ENCODE results near the gene FBF1. TPM values are rescaled to one million over a fixed set of nuclear protein-coding genes. Genes with fewer than 3 reads are reported as not detected.
"Not testable (repeated sequence)": the region's sequence is repeated elsewhere in the genome, so short reads cannot be mapped to it uniquely, and the experiment has no call there.

The FBF1 gene
- total RNA-seq, 3 donors from 2014 or later = 5.2 to 13.6 (median 5.5) TPM

DNA sequence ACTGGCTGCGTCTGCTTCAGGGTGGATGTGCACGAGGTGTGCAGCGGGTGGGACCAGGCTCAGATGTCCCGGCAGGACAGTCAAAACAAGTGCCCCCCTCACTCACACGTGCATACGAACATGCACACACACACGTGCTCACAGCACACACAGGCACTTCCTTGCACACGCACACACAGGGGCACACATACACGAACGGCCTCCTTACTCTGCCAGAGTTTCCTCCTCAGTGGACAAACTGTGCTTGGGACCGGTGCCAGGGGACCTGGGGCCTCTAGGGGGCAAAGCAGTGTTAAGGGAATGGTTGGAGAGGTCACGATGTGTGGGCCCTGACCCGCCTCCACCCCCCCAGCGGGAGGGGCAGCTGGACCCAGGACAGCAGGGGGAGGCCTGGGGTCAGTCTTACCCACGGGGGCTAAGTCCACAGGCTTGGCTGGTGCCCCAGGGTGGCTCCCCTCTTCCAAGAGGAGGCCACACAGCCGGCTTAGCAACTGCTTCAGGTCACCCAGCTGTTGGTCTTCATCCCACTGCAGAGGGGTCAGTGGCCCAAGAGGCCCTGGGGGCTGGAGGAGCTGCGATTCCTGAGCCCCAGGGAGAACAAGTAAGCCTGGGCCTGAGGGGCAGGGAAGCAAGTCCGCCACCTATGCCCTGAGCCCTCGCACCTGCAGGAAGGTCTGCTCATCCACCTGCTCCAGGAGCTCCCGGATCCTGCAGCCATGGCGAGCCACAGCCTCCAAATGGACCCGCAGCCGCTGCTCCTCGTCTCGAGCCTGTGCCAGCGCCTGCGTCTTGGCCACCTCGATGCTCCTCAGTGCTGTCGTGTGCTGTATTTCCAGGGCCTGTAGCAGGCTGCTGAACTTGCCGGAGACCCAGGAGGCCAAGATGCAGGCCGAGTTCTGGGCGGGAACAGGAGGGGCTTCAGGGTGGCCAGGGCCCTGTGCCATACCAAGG, 49.0 kb downstream of the FBF1 start:
- Histone ChIP-seq H3K9me3 (no peaks in the 10 kb centered on the region), H3K4me1 (ENCODE audit: low read depth) (peaks cover 15% of the 10 kb centered on the region), H3K4me3 (no peak overlapping the region), H3K36me3 (ENCODE audit: low read depth) (no peaks in the 10 kb centered on the region)
- DNase-seq (no peak), ATAC-seq (no peak)
- TF ChIP-seq, protein P1, sequence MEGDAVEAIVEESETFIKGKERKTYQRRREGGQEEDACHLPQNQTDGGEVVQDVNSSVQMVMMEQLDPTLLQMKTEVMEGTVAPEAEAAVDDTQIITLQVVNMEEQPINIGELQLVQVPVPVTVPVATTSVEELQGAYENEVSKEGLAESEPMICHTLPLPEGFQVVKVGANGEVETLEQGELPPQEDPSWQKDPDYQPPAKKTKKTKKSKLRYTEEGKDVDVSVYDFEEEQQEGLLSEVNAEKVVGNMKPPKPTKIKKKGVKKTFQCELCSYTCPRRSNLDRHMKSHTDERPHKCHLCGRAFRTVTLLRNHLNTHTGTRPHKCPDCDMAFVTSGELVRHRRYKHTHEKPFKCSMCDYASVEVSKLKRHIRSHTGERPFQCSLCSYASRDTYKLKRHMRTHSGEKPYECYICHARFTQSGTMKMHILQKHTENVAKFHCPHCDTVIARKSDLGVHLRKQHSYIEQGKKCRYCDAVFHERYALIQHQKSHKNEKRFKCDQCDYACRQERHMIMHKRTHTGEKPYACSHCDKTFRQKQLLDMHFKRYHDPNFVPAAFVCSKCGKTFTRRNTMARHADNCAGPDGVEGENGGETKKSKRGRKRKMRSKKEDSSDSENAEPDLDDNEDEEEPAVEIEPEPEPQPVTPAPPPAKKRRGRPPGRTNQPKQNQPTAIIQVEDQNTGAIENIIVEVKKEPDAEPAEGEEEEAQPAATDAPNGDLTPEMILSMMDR (IDR thresholded peaks at IDR 0.05) = no peak
- intact Hi-C loops (cut with DNase I, micrococcal nuclease) = no loop called here

DNA sequence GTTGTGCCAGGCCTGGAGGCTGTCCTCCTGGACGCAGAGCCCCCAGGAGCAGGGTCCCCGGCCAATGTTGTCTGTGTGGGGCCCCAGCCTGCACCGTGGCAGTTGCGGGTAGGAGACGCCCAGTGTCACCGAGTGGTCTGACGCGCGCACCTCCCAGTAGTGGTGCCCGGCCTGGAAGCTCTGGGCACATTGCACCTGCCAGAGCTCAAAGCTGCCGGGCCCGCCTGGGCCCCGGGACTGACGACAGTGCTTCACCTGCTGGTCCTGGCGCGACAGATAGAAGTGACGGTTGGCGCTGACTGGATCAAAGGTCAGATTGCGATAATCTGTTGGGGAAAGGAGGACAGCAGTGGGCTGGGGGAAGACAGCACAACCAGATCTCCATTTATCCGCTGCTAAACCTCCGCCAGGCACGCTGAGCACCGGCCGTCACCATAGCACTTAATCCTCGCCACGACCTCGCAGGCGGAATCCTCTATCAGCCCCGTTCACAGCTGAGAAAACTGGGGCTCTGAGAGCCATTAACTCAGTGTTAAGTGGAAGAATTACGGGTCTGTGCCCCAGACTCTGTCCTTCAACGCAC, 49.7 kb downstream of the FBF1 start:
- no peak overlapping the region for H3K4me3 ChIP-seq
- no peak for DNase-seq
- no peak for ATAC-seq
- intact Hi-C loops (cut with DNase I, micrococcal nuclease) = no loop called here
- no peaks in the 10 kb centered on the region for H3K9me3 ChIP-seq
- TF ChIP-seq, protein P1 (IDR thresholded peaks at IDR 0.05) = no peak
- H3K4me1 ChIP-seq (ENCODE audit: low read depth) = peaks cover 15% of the 10 kb centered on the region
- no peaks in the 10 kb centered on the region for H3K36me3 ChIP-seq (ENCODE audit: low read depth)

DNA sequence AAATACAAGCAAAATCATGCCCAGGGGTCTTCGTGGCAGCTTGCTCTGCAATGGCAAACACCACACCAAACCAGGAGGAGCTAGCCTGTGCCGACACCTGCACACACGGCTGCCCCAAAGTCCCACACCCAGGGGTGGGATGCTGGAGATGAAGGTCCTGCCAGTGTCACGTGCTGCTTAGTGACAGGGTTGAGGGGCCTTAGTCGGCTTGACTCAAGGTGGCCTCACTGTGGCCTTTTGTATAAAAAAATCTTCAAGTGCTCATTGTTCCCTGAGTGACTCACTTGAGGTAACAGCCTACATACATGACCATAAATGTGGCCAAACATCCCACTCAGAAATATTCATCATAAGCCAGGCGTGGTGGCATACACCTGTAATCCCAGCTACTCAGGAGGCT, 51.4 kb downstream of the FBF1 start:
- ATAC-seq (peak; percentile 27), DNase-seq (no peak)
- no peaks in the 10 kb centered on the region for H3K36me3 ChIP-seq (ENCODE audit: low read depth)
- no peaks in the 10 kb centered on the region for H3K9me3 ChIP-seq
- no peak overlapping the region for H3K4me3 ChIP-seq
- TF ChIP-seq, protein P1 (IDR thresholded peaks at IDR 0.05) = no peak
- intact Hi-C loops (cut with DNase I, micrococcal nuclease) = no loop called here
- H3K4me1 ChIP-seq (ENCODE audit: low read depth) = peaks cover under 1% of the 10 kb centered on the region

GRCh38 chr17:75888484-75888883, 52.4 kb downstream of the FBF1 start:
- H3K36me3 ChIP-seq (ENCODE audit: low read depth) = no peaks in the 10 kb centered on the region
- TF ChIP-seq, protein P1 (IDR thresholded peaks at IDR 0.05) = no peak
- intact Hi-C loops (cut with DNase I, micrococcal nuclease) = no loop called here
- H3K4me1 ChIP-seq (ENCODE audit: low read depth) = no peaks in the 10 kb centered on the region
- ATAC-seq = no peak
- H3K4me3 ChIP-seq = no peak overlapping the region
- no peak for DNase-seq
- no peaks in the 10 kb centered on the region for H3K9me3 ChIP-seq

GRCh38 chr17:75885860-75886259, 55.0 kb downstream of the FBF1 start:
- ATAC-seq; H3K36me3 ChIP-seq (ENCODE audit: low read depth); H3K4me1 ChIP-seq (ENCODE audit: low read depth); DNase-seq; H3K4me3 ChIP-seq; H3K9me3 ChIP-seq; intact Hi-C loops (cut with DNase I, micrococcal nuclease): not testable (repeated sequence)

DNA sequence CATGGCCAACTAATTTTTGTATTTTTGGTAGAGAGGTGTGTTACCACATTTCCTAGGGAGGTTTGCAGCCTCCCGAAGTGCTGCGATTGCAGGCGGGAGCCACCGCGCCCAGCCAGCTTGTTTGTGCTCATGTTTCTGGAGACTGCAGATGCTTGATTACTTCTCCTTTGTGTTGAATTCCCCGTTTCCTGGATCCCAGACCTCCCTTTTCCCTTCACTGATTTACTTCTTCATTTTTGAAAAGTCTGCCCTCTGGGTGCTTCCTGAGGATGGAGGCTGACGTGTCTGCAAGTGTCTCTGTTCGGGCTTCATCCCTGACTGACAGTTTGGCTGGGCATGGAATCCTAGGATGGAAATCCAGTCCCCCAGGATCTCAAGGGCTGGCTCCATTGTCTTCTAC, 55.4 kb downstream of the FBF1 start:
- Histone ChIP-seq H3K9me3 (no peaks in the 10 kb centered on the region), H3K36me3 (ENCODE audit: low read depth) (no peaks in the 10 kb centered on the region), H3K4me1 (ENCODE audit: low read depth) (no peaks in the 10 kb centered on the region), H3K4me3 (no peak overlapping the region)
- intact Hi-C loops (cut with DNase I, micrococcal nuclease) = no loop called here
- no peak for DNase-seq
- TF ChIP-seq, protein P1 (IDR thresholded peaks at IDR 0.05) = no peak
- no peak for ATAC-seq

Data from mucosa of descending colon (tissue), 3 donors.